AG10803 (cell line): ENCODE data around the gene SIDT2.

Experiments
- DNase-seq: peaks from one replicate; pipeline ENCODE4 v3.0.0; 2010; ENCODE audit warnings: low read depth
- H3K4me3 ChIP-seq: 2 replicates; pipeline ENCODE4 v1.5.1; 2011; ENCODE audit warnings: mild to moderate bottlenecking, low read length, control low read depth
- CTCF ChIP-seq: conservative IDR thresholded peaks from 2 replicates; pipeline ENCODE4 v1.5.1; 2011; ENCODE audit warnings: mild to moderate bottlenecking, low read length, control low read depth, inconsistent platforms

SIDT2 gene

DNA sequence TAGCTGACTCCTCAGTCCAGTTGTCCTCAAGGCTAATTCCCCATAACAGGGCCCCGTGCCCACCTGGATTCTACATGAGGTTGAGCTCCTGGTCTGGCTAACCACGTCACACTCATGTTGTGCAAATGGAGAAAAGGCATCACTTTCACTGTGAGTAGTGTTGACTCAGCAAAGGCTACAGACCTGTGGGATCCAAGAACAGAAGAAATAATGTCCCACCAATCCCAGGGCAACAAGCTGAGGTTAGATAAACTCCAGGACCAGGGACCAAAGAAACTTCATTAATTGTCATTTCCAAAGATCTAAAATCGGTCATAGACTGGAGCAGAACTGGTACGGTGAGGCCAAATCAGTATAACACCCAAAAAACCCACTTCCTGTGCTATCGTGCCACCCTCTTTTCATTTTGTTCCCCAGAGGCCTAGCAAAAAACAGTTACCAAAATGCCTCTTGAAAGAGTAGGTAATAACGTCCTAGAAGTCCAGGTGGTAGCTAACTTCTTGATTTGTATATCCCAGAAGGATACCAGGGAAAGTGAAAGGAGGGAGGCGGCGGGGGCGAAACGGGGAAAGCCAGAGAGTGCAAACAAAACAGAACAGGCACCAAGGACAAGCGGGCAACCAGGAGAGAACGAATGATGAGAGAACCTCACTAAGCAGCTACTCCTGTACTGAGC, 51.9 kb downstream of the SIDT2 start:
- TF ChIP-seq CTCF: no peak
- no peak for DNase-seq
- peak overlapping the region; percentile 76 for H3K4me3 ChIP-seq

GRCh38 chr11:117230999-117231841, 52.7 kb downstream of the SIDT2 start:
- TF ChIP-seq CTCF: no peak
- no peak for DNase-seq

GRCh38 chr11:117231842-117232091, 53.2 kb downstream of the SIDT2 start, which contains the start of gene PCSK7:
Gene PCSK7, minus strand, starts transcription at chr11:117232073. Its CDS starts 2,229 bp downstream, at chr11:117229844.
- H3K4me3 ChIP-seq: peak within 1 kb of the TSS; percentile 87
- TF ChIP-seq CTCF: no peak
- DNase-seq: no peak

More at GRCh38 chr11:117230999-117231841, 52.7 kb downstream of the SIDT2 start:
- peak overlapping the region; percentile 76 for H3K4me3 ChIP-seq

- DNase-seq: peak; percentile 64
- peak; percentile 48 for TF ChIP-seq CTCF
- peak within 1 kb of the TSS; percentile 87 for H3K4me3 ChIP-seq
These were observed 53.7 kb downstream of the SIDT2 start, which contains the start of gene RNF214 for GRCh38 chr11:117232092-117232878. Gene RNF214, plus strand, starts transcription at chr11:117232671. Its CDS starts 1,602 bp downstream, at chr11:117234273.

DNA sequence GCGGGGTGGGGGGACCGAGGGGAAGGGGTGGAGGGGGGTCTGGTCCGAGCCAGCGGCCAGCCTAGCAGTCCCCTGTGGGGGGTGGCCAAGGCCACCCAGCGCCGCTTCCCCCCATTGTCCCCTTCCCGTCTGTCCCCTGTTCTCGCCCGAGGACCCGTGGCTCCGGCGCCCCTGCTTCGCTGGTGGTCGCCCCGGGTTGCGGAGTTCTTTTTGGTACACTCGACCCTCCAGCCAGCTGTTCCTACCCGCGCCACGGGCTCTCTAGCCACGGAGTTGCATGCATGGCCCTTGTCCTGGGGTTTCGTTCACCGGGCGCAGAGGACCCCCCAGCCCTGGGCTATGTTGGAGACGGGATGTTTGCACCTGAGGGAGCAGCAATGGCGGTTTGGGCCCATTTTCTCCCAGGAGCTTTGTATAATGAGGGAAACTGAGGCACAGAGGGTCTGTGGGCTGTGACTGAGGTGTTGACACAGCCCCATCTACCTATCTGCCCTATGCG, 54.4 kb downstream of the SIDT2 start:
- TF ChIP-seq CTCF: no peak
- H3K4me3 ChIP-seq: peak overlapping the region; percentile 87
- DNase-seq: no peak

DNA sequence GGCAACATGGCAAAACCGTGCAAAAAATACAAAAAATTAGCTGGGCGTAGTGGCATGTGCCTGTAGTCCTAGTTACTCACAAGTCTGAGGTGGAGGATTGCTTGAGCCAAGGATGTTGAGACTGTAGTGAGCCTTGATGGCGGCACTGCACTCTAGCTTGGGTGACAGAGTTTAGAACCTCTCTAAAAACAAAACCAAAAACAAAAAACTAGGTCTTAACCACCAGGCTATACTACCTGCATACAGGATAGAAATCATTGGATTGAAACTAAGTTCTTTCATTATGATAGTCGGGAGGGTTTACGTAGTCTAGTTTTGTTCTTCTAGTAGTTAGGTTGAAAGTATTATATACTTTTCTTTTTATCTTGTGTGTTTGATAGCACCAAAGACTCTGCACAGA, 59.7 kb downstream of the SIDT2 start:
- no peak for TF ChIP-seq CTCF
- no peak overlapping the region for H3K4me3 ChIP-seq
- DNase-seq: no peak
